Erythroblast (primary cell): Measurements from ENCODE around the gene ZCCHC14.
A peak's percentile ranks its signal among the peaks of the same experiment; 100 is the strongest.

Experiments used
- DNase-seq, 2 experiments: peaks; one replicate each; lab custom pipeline; 2025; lab: John Stamatoyannopoulos, UW
- GATA1 ChIP-seq: IDR thresholded peaks from 2 replicates; pipeline ENCODE4 v1.6.1; 2011; ENCODE audit warnings: low read depth, mild to moderate bottlenecking, control low read depth, low read length, moderate library complexity
- POLR2A ChIP-seq: IDR thresholded peaks from 2 replicates; pipeline ENCODE4 v1.6.1; 2011; ENCODE audit warnings: mild to moderate bottlenecking, low read length

The ZCCHC14 gene

DNA sequence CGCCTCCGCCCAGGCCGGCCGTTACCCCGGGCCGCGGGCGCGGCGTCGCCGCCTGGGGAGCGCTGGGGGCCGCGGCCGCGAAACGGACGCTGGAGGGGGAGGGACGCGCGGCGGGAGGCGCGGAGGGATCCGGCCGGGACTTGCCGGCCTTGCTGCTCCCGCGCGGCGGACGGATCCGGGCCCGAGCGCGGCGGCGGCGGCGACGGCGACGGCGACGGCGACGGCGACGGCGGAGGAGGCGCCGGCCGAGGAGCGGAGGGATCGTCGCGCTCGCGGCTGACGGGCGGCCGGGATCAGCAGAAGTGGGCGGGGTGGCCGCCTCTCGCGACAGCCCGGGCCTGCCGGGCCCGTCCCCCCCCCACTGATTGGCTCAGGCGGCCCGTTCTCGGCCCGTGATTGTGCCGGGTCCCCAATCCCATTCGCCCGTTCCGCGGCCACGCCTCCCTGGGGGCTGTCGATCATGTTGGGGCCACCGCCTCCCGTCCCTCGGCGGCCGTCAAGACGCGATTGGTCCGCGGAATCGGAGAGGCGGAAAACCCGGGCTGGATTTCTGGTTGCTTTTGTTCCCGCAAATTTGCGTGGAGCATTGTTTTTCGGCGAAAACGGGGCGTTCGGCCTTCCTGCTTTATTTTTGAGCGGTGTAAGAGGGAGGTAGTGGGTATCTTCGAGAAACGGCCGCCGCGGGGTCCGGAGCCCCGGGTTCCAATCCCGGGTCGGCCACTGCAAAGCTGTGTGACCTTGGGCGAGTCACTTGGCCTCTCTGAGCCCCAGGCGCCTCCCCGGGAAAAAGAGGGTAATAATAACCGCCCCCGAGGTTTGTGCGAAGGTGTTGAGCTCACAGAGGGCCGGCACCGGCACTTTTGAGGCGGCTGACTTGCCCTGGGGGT is at the start of gene ZCCHC14:
TSS of gene ZCCHC14 (minus strand) at position 304 of the 887 bp plus-strand sequence. CDS start 786 bp downstream, outside the sequence.
- DNase-seq = peak; percentile 98 to 99
- no peak for TF ChIP-seq GATA1
- peak; percentile 39 for TF ChIP-seq POLR2A

DNA sequence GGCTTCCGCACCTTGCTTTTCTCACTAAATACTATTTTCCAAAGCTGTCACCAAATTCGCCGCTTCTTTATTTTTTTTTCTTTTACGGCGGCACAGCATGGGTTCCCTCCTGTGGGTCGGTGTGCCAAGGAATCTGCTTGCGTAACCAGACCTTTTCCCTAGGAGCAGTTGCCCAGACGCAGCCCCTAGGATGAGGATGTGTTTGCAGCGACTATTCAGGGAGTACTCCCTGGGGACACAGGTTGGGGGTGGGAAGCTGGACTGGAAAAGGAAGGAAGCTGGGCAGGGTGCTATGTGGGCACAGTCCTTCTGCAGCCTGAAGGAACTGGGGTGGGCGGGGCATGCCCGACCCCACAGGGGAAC is 49.0 kb upstream of the ZCCHC14 start:
- TF ChIP-seq POLR2A (no peak), GATA1 (no peak)
- no peak for DNase-seq

DNA sequence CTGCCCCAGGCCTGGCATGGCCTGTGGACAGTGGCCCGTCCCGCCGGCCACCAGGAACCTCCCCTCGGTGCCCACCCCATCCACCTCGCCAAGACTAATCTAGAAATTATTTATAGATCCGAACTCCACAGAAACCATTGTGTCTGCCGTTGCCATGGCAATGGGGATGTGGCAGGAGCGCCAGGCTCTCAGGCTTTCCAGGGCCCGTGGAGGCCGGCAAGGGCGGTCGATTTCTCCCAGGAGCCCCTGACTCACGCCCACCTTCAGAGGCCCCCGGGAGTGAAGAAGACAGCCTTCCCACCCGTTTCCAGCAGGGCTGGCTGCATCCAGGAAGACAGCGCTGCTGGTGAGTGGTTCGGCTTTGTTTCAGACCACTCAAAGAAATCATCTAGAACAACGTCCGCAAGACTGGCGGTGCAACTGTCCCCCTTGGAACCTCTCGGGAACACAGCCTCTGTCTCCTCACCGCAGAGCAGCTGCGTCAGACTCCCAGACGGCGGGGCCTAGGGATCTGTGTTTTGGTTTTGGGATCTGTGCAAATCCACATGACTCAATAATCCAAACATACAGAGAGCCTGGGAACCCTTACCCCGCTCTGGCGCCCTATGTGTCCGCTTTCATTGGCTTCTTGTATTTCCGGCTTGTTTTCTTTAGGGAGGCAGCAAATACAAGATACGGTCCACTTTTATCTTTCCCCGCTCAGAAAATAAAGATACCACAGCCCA is 48.5 kb upstream of the ZCCHC14 start:
- no peak for DNase-seq

DNA sequence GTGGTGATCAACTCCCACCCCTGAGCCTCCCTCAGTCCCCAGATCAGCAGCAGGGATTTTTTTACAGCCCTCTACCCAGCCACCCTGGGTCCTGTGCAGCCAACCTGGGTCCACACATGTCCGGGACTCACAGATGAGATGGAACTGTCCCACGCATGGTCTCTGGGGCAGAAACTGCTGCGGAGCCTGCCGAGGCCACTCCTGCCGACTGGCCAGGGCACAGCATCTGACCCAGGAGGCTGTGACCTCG is 48.0 kb upstream of the ZCCHC14 start:
- DNase-seq = no peak
- no peak for TF ChIP-seq GATA1
- no peak for TF ChIP-seq POLR2A

More for the DNA sequence above, 48.5 kb upstream of the ZCCHC14 start:
- TF ChIP-seq POLR2A (no peak), GATA1 (no peak)

DNA sequence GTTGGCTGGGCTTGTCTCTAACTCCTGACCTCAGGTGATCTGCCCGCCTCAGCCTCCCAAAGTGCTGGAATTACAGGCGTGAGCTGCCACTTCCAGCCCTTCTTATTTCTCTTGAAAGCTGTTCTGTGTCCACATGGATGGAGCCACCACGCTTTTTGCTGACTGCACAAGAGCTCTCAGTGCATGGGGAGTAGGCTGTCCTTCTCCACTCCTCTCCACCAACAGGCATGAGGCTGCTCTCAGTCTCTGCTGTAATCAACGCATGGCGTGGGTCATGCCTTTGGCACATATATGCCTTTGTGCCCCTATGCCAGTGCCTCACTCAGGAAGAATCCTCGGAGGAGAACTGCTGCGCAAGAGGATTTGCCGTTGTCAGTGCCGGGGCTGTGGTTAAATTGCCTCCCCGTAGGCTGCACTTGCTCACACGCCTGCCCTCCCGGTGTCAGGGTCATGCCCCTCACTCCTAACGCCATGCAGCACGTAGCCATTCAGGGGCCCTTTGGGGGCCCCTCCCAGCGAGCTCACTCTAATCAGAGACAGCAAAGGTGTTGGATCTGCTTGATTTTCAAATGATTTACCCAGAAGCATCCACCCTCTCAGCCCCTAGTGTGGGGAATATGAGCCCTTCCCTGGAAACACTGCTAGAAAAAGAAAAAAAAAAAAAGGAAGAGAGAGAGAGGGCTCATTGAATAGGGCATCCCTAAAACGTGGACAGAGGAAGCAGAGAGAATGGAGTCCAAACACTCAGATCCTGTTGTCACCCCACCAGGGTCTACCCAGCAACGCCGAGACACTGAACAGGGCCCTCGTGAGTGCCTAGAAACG is 47.5 kb upstream of the ZCCHC14 start:
- DNase-seq = no peak
- no peak for TF ChIP-seq GATA1
- no peak for TF ChIP-seq POLR2A

DNA sequence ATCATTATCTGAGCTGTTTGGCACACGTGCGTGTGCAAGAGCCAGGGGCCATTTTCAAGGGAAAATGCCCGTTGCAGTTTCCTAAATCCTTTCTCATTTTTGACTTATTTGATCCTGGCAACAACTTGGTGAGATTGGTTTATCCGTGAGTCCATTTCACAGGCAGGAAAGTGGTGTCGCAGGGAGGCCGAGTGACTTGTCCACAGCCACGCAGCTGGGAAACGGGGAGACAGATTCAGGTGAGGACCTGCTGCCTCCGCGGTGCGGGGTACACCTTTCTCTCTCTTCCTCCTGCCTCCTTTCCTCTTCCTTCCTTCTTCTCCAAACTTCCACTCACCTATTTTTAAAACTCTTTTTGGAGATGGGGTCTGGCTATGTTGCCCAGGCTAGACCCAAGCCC is 46.3 kb upstream of the ZCCHC14 start:
- TF ChIP-seq GATA1 = no peak
- TF ChIP-seq POLR2A = no peak
- no peak for DNase-seq

DNA sequence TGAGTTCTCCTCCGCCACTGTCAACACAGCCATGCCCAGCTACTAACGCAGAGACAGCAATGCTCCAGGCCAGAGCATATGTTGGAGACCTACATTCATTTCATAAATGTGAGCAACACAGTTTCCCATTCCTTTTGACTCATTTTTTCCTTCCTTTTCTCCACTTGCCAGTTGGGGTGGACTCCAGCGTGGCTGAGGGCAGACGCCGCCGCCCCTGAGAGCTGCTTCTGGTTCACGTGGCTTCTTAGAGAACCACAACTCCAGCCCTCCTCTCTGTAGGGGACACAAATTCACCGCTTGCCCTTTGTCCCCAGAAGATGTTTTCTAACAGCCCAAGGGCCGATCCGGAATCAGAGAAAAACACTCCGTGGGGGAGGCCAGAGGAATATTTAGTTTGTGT is 45.8 kb upstream of the ZCCHC14 start:
- TF ChIP-seq POLR2A = no peak
- TF ChIP-seq GATA1 = no peak
- DNase-seq = no peak

DNA sequence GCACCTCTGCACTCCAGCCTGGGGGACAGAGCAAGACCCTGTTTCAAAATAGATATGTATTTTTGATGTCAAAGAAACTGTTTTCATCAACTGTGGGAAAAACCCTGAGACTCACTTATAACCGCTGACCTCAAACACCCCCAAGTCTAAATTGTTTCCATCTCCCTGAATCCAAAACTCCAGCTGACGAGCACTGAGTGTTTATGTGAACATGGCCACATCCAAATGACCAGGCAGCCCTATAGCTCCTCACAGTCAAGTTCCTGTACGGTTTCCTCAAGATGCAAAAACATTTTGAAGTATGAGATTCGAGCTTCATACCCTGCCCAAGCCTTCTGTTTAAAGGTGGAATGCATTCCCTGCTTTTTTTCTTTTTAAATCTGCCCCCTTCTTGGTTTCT is 45.3 kb upstream of the ZCCHC14 start:
- no peak for DNase-seq

DNA sequence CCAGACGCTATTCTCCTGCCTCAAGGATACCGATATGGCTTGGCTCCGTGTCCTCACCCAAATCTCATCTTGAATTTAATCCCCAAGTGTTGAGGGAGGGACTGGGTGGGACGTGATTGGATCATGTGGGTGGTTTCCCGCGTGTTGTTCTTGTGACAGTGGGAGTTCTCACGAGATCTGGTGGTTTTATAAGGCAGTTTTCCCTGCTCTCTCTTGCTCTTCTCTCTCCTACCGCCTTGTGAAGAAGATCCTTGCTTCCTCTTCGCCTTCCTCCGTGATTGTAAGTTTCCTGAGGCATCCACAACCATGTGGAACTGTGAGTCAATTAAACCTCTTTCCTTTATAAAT is 43.9 kb upstream of the ZCCHC14 start:
- TF ChIP-seq GATA1 (no peak), POLR2A (no peak)
- no peak for DNase-seq

More for the DNA sequence above, 45.3 kb upstream of the ZCCHC14 start:
- TF ChIP-seq POLR2A (no peak), GATA1 (no peak)

DNA sequence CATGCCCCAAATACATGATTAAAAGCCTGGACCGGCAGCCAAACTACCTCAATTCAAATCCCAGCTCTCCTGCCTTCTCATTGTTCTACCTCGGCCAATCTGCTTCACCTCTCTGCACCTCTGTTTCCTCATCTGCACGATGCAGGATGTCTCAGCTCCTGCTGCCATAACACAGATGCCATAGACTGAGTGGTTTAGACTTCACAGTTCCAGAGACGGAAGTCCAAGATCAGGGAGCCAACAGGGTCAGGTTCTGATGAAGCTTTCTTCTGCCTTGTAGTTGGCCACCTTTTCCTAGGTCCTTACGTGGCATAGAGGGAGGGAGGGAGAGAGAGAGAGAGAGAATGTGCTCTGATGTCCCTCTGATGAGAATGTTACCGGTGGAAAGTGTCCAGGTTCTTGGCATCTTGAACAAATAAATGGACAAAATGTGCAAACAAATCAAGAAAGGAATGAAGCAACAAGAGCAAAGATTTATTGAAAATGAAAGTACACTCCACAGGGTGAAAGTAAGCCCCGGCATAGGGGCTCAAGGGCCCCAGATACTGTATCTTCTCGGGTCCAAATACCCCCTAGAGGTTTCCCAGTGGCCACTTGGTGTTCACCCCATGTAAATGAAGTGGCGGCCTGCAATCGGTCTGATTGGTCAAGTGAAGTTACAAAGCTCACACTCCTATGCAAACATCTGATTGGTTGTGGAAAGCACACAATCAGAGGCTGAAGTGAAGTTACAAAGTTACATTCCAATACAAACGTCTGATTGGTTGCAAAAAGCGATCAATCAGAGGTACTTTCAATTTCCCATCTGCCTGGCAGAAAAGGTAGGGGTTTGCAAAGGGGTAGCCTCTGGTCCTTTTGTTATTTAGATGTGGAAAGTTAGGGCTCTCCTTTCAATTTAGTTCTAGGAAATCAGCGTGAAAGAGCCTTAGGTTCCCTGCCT is 43.3 kb upstream of the ZCCHC14 start:
- TF ChIP-seq GATA1 = no peak
- no peak for TF ChIP-seq POLR2A
- DNase-seq = no peak

DNA sequence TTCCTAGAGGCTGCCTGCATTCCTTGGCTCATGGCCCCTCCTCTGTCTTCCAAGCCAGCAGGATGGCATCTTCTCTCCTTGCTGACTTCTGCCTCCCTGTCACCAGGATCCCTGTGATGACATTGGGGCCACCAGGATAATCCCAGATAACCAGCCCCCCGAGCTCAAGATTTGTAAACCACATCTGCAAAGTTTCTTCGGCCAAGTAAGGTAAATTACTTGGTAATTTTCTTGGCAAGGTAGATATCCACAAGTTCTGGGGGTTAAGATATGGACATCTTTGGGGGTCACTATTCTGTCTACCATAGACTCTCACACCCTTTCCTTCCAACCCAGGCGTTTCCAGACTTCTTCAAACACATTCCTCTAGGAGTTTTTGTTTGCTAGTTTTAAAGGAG is 42.6 kb upstream of the ZCCHC14 start:
- no peak for DNase-seq
- TF ChIP-seq POLR2A = no peak
- no peak for TF ChIP-seq GATA1

DNA sequence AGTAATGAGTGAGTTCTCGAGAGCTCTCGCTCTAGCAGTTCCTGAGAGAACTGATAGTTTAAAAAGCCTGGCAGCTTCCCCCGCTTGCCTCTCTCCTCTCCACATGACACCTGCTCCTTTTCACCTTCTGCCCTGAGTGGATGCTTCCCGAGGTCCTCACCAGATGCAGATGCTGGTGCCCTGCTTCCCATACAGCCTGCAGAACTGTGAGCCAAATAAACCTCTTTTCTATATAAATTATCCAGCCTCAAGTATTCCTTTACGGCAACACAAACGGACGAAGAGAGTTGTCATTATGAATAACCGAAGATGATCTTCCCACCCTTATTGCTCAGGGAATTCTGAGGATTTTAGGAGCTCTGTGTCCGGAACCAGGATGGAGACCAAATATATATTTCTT is 41.9 kb upstream of the ZCCHC14 start:
- no peak for DNase-seq
- TF ChIP-seq POLR2A (no peak), GATA1 (no peak)

DNA sequence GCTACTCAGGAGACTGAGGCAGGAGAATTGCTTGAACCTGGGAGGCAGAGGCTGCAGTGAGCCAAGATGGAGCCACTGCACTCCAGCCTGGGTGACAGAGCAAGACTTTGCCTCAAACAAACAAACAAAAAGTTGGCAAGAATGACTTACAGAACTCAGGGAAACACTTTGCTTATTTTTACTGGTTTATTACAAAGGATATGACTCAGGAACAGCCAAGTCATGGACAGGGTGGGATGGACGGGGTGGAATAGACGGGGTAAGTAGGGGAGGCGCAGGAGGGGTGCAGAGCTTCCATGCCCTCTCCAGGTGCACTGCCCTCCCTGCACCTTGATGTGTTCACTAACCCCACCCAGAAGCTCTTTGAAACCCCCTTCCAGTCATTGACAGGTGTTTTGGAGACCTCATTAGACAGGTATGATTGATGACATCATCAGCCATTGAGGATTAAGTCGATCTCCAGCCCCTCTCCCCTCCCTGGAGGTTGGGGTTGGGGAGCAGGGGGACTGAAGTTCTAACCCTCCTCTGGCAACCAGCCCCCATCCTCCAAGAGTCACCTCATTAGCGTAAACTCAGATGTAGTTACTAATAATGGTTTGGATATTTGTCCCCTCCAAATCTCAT is 41.3 kb upstream of the ZCCHC14 start:
- no peak for TF ChIP-seq GATA1
- no peak for TF ChIP-seq POLR2A

More for the DNA sequence above, 41.3 kb upstream of the ZCCHC14 start:
- DNase-seq = no peak
